Activated CD4-positive, alpha-beta memory T cell treated with anti-CD3 and anti-CD28 coated beads for 36 hours (primary cell): ENCODE measurements around the gene HIPK2. TPM values are rescaled to one million over a fixed set of nuclear protein-coding genes. Genes with fewer than 3 reads are reported as not detected.

Source experiments
- CTCF ChIA-PET: fragments of 350-600 bp; sonication (Branson Sonifier 250); formaldehyde crosslinking; loops from one replicate; lab custom pipeline; 2021; ENCODE audit warnings: antibody characterized with exemption, inconsistent platforms; lab: Charles Lee
- POLR2A ChIA-PET: fragments of 350-600 bp; sonication (Branson Sonifier 250); formaldehyde crosslinking; loops from one replicate; lab custom pipeline; 2021; ENCODE audit warnings: antibody characterized with exemption; lab: Charles Lee
- DNase-seq: peaks from one replicate; pipeline ENCODE4 v3.0.0-alpha.2; 2020
- H3K27ac Mint-ChIP-seq: one replicate; pipeline ENCODE4 v1.8.0; 2021; ENCODE audit warnings: mixed read lengths
- H3K27me3 Mint-ChIP-seq: one replicate; pipeline ENCODE4 v1.8.0; 2021; ENCODE audit warnings: mixed read lengths
- H3K36me3 Mint-ChIP-seq: one replicate; pipeline ENCODE4 v1.8.0; 2021; ENCODE audit warnings: mixed read lengths
- H3K4me1 Mint-ChIP-seq: one replicate; pipeline ENCODE4 v1.8.0; 2021; ENCODE audit warnings: low read depth, mixed read lengths
- H3K4me3 Mint-ChIP-seq: one replicate; pipeline ENCODE4 v1.8.0; 2021; ENCODE audit warnings: mild to moderate bottlenecking, mixed read lengths
- H3K9me3 Mint-ChIP-seq: one replicate; pipeline ENCODE4 v1.8.0; 2021; ENCODE audit warnings: mixed read lengths
- intact Hi-C: fragments of 100-400 bp; cut with micrococcal nuclease; formaldehyde crosslinking; loops from one replicate; pipeline ENCODE4 v1.15.1; 2023
- total RNA-seq, 2 experiments: library from RNA; stranded (reverse); gene quantifications; one replicate each; pipeline ENCODE4 v1.2.3, GENCODE V29; 2021

The HIPK2 gene
- total RNA-seq, 2 experiments from 2014 or later: 18.9 to 19.1 TPM

DNA sequence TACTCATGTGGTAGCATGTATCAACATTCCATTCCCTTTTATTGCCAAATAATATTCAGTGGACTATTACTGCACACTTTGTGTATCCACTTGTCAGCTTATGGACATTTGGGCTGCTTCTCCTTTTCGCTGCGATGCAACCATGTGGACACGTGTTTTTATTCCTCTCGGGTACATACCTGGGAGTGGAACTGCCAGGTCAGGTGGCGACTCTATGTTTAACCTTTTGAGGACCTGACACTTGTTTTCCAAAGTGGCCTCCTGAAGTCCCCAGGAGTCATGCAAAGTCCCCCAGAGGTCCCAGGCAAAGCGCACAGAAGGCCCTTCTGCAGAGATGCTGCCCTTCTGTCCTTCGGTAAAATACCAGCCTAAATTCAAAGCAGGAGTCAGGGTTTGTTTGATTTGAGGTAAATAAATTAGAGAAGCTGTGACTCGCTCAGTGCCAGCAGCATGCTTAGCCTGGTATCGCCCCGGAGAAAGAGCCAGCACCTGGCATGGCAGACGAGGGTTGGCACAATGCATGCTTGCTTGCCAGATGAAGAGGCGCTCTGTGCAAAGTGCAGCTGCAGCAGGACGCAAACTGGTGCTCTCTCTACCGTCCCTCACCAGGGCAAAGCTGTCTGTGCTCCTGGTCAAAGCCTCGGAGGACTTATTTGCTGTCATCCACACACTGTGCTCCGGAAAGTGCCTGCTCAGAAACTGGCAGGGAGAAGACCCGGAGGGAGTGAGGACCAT, 37.8 kb downstream of the HIPK2 start:
- ChIA-PET CTCF (interaction anchor here (1.6 kb wide), 1 partner anchor 94 kb away, joined by 3 read pairs; no protein-coding TSS in a partner anchor), POLR2A (no interaction called here)
- intact Hi-C loops: loop anchor here (5.0 kb wide), 1 partner anchor 32 kb away; no protein-coding TSS in a partner anchor
- H3K4me1 Mint-ChIP-seq: peaks cover 34% of the 10 kb centered on the region
- DNase-seq: no peak
- no peaks in the 10 kb centered on the region for H3K9me3 Mint-ChIP-seq
- H3K27ac Mint-ChIP-seq: peak overlapping the region; percentile 3
- no peak overlapping the region for H3K4me3 Mint-ChIP-seq
- H3K36me3 Mint-ChIP-seq: peaks cover 2% of the 10 kb centered on the region
- H3K27me3 Mint-ChIP-seq: no peaks in the 10 kb centered on the region

DNA sequence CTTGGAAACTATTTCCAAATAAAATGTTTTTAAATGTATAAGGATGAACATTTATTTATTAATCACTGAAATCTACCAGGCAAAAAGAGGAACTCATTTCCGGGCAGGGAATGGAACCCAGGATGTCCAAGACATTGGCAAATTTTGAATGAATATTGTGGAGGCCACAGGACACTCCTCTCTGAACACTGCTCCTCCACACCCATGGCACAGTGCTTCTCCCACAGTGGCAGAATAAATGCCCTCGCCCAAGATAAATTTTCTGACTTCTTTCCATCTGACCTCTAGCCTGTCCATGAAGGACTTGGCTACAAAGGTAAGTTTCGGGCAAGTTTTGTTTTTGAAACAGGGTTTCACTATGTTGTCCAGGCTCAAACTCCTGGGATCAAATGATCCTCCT, 39.0 kb downstream of the HIPK2 start:
- ChIA-PET POLR2A (no interaction called here), CTCF (interaction anchor here (1.3 to 1.6 kb wide), 2 partner anchors 93 to 262 kb away, joined by 3 read pairs; no protein-coding TSS in a partner anchor)
- intact Hi-C loops: loop anchor here (5.0 kb wide), 1 partner anchor 34 kb away; no protein-coding TSS in a partner anchor
- H3K9me3 Mint-ChIP-seq: no peaks in the 10 kb centered on the region
- no peak overlapping the region for H3K4me3 Mint-ChIP-seq
- no peaks in the 10 kb centered on the region for H3K27me3 Mint-ChIP-seq
- peaks cover 34% of the 10 kb centered on the region for H3K4me1 Mint-ChIP-seq
- DNase-seq: no peak
- H3K27ac Mint-ChIP-seq: peak overlapping the region; percentile 26
- peaks cover 2% of the 10 kb centered on the region for H3K36me3 Mint-ChIP-seq

DNA sequence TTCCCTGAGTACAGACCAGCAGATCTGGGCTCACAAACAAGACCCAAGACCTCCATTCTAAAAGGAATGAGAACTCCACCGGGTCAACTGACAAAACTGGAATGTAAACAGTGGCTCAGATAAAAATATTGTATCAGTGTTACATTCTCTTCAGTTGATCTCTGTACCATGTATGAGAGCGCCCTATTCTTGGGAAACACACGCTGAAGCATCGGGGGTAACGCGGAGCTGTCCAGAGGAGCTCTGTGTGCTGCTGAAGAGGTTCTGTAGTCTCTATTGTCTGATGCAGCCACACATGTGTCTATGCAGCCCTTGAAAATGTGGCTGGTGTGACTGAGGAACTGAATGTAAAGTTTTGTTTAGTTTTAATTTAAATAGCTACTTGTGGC, 39.7 kb downstream of the HIPK2 start:
- ChIA-PET CTCF (interaction anchor here (1.2 to 1.9 kb wide), 4 partner anchors 11 to 263 kb away, joined by 3 to 9 read pairs (median 4); no protein-coding TSS in a partner anchor), POLR2A (interaction anchor here (1.0 kb wide), 1 partner anchor 58 kb away, joined by 3 read pairs; no protein-coding TSS in a partner anchor)
- Mint-ChIP-seq H3K9me3 (no peaks in the 10 kb centered on the region), H3K27ac (peak overlapping the region; percentile 68), H3K36me3 (peaks cover 2% of the 10 kb centered on the region), H3K27me3 (no peaks in the 10 kb centered on the region), H3K4me1 (peaks cover 34% of the 10 kb centered on the region), H3K4me3 (no peak overlapping the region)
- DNase-seq: no peak
- intact Hi-C loops: loop anchor here (5.0 kb wide), 1 partner anchor 34 kb away; no protein-coding TSS in a partner anchor

DNA sequence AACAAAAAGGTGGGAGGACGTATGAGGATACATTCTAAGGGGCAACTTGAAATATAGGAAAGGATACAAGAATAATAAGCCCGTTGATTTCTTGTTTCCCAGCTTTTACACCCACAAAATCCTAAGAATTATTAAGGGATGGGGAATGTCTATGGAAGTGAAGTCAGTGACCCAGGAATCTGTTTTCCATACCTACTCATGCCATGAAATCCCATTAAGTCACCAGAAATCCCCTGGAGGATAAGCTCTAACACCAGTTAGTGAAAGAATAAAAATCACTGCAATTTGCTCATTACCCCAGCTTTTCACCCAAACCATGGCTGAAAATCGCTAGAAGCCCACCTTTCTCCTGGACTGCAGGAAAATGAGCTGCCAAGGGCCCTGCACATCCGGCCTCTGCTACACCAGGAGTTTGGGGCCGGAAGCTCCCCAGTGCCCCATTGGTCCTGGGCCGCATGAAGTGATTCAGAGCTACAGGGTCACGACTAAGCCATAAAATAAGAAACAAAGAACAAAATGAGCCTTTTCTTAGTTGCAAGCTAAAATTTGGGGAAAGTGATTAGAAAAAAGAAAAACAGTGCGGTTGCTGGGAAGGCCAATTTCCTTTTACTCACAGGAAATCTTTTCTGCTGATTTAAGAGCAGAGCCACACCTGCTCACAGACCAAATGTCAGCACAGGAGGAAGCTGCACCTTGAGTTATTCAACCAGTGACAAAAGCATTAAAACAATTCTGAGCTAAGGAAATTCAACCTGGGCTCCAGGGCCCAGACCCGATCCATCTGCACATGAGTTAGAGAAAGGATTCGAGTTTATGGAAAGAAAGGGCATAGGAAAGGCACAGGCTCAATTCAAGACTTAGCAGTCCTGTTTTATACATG, 40.3 kb downstream of the HIPK2 start:
- Mint-ChIP-seq H3K27ac (peak overlapping the region; percentile 68), H3K27me3 (no peaks in the 10 kb centered on the region), H3K4me3 (peak overlapping the region; percentile 11), H3K4me1 (peaks cover 38% of the 10 kb centered on the region), H3K9me3 (peaks cover 3% of the 10 kb centered on the region), H3K36me3 (peaks cover 4% of the 10 kb centered on the region)
- peak; percentile 63 for DNase-seq
- POLR2A ChIA-PET: interaction anchor here (1.0 kb wide), 1 partner anchor 57 kb away, joined by 3 read pairs; no protein-coding TSS in a partner anchor
- intact Hi-C loops: loop anchor here (5.0 kb wide), 1 partner anchor 35 kb away; no protein-coding TSS in a partner anchor
- CTCF ChIA-PET: interaction anchor here (1.0 to 1.9 kb wide), 5 partner anchors 10 to 263 kb away, joined by 3 to 9 read pairs (median 4); no protein-coding TSS in a partner anchor

- intact Hi-C loops: loop anchor here (5.0 kb wide), 1 partner anchor 36 kb away; no protein-coding TSS in a partner anchor
- DNase-seq: no peak
- POLR2A ChIA-PET: no interaction called here
- Mint-ChIP-seq H3K4me3 (no peak overlapping the region), H3K9me3 (peaks cover 3% of the 10 kb centered on the region), H3K36me3 (peaks cover 4% of the 10 kb centered on the region), H3K27ac (no peak overlapping the region), H3K4me1 (peaks cover 52% of the 10 kb centered on the region), H3K27me3 (no peaks in the 10 kb centered on the region)
- CTCF ChIA-PET: interaction anchor here (1.9 kb wide), 1 partner anchor 91 kb away, joined by 9 read pairs; no protein-coding TSS in a partner anchor
Observed at GRCh38 chr7:139735912-139736595, 41.7 kb downstream of the HIPK2 start.

DNA sequence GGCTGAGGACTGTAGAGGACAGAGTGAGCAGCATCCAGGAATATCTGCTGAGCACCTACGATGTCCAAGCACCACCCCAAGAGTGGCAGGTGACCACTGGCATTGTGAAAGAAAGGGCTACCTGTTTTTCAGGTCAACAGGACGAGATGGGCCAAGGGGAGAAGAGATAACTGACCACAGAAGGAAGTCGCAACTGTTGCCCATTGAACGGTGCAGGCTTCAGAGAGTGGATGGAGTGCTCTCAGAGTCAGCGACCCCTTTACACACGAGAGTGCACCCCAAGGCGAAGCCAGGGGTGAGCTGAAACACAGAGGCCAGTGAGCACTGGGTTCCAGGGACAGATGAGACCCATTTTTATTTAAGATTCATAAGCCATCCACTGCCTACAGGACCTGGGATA, 42.3 kb downstream of the HIPK2 start:
- intact Hi-C loops: loop anchor here (5.0 kb wide), 1 partner anchor 37 kb away; no protein-coding TSS in a partner anchor
- peaks cover 4% of the 10 kb centered on the region for H3K36me3 Mint-ChIP-seq
- ChIA-PET POLR2A (no interaction called here), CTCF (no interaction called here)
- no peak overlapping the region for H3K4me3 Mint-ChIP-seq
- peaks cover 56% of the 10 kb centered on the region for H3K4me1 Mint-ChIP-seq
- no peaks in the 10 kb centered on the region for H3K27me3 Mint-ChIP-seq
- peaks cover 3% of the 10 kb centered on the region for H3K9me3 Mint-ChIP-seq
- no peak overlapping the region for H3K27ac Mint-ChIP-seq
- DNase-seq: no peak

GRCh38 chr7:139734395-139734794, 43.4 kb downstream of the HIPK2 start:
- Mint-ChIP-seq H3K4me3 (no peak overlapping the region), H3K27me3 (no peaks in the 10 kb centered on the region), H3K9me3 (peaks cover 3% of the 10 kb centered on the region), H3K4me1 (peaks cover 57% of the 10 kb centered on the region), H3K27ac (no peak overlapping the region), H3K36me3 (peaks cover 4% of the 10 kb centered on the region)
- CTCF ChIA-PET: no interaction called here
- DNase-seq: no peak
- intact Hi-C loops: loop anchor here (5.0 kb wide), 1 partner anchor 52 kb away; no protein-coding TSS in a partner anchor
- POLR2A ChIA-PET: no interaction called here

DNA sequence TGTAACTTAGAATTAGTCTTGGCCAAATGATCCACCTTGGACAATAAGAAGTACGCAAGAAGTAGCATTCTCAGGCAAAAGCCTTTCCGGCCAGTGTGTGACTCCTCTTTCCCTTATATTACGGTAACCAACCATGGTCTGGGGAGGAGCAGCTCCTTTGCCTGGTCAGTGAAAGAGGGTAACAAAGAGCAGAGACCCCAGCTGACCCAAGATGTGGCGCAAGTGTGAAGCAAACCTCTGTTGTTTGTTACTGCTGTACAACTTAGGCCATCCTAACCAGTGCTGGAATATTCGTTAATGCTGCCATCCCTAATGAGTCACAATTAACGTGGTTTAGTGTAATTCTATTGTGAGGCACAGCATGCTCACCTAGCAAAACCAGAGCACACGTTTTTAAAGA, 44.0 kb downstream of the HIPK2 start:
- H3K36me3 Mint-ChIP-seq: peaks cover 8% of the 10 kb centered on the region
- CTCF ChIA-PET: no interaction called here
- POLR2A ChIA-PET: no interaction called here
- peaks cover 55% of the 10 kb centered on the region for H3K4me1 Mint-ChIP-seq
- peaks cover 3% of the 10 kb centered on the region for H3K9me3 Mint-ChIP-seq
- no peak overlapping the region for H3K4me3 Mint-ChIP-seq
- H3K27ac Mint-ChIP-seq: no peak overlapping the region
- H3K27me3 Mint-ChIP-seq: no peaks in the 10 kb centered on the region
- no peak for DNase-seq
- intact Hi-C loops: loop anchor here (5.0 kb wide), 1 partner anchor 51 kb away; no protein-coding TSS in a partner anchor

DNA sequence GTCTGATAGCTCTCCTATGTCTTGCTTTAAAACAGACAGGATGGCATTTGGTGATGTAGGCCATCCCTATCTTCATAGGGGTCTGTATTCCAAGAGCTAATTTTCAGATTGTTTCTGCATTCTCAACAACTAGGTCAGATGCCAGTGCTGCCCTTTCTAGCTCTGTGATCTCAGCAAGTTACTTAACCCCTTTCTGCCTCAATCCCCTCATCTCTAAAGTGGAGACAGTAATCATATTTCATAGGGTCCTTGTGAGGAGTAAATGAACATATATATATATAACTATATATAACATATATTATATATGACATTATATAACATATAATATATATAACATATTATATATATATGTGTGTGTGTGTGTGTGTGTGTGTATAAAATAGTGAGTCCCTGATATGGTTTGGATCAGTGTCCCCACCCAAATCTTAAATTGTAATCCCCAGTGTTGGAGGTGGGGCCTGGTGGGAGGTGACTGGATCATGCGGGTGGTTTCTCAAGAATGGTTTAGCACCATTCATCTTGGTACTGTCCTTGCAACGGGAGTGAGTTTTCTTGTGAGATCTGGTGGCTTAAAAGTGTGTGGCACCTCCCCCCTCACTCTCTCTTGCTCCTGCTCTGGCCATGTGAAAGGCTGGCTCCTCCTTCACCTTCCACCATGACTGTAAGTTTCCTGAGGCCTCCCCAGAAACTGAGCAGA, 45.2 kb downstream of the HIPK2 start:
- POLR2A ChIA-PET: no interaction called here
- H3K36me3 Mint-ChIP-seq: peaks cover 8% of the 10 kb centered on the region

GRCh38 chr7:139731802-139732470, 45.9 kb downstream of the HIPK2 start:
- ChIA-PET CTCF (interaction anchor here (1.0 kb wide), 1 partner anchor 86 kb away, joined by 4 read pairs; no protein-coding TSS in a partner anchor), POLR2A (no interaction called here)
- H3K27me3 Mint-ChIP-seq: no peaks in the 10 kb centered on the region
- no peak overlapping the region for H3K27ac Mint-ChIP-seq
- peaks cover 3% of the 10 kb centered on the region for H3K9me3 Mint-ChIP-seq
- H3K4me1 Mint-ChIP-seq: peaks cover 42% of the 10 kb centered on the region
- intact Hi-C loops: loop anchor here (5.0 kb wide), 1 partner anchor 50 kb away; no protein-coding TSS in a partner anchor
- H3K36me3 Mint-ChIP-seq: peaks cover 8% of the 10 kb centered on the region
- DNase-seq: no peak
- H3K4me3 Mint-ChIP-seq: no peak overlapping the region

More for the DNA sequence above, 45.2 kb downstream of the HIPK2 start:
- Mint-ChIP-seq H3K4me3 (no peak overlapping the region), H3K4me1 (peaks cover 44% of the 10 kb centered on the region), H3K27ac (no peak overlapping the region), H3K9me3 (peaks cover 3% of the 10 kb centered on the region), H3K27me3 (no peaks in the 10 kb centered on the region)
- no peak for DNase-seq
- intact Hi-C loops: loop anchor here (5.0 kb wide), 1 partner anchor 50 kb away; no protein-coding TSS in a partner anchor
- CTCF ChIA-PET: interaction anchor here (1.0 kb wide), 2 partner anchors 17 to 87 kb away, joined by 3 to 4 read pairs; no protein-coding TSS in a partner anchor
